HEK293 (cell line): ENCODE results near the gene PTDSS2.

Experiments
- CTCF ChIA-PET: fragments of 350-600 bp; formaldehyde crosslinking; extraction: SDS; loops from one replicate; lab custom pipeline; 2021; ENCODE audit warnings: antibody characterized with exemption; lab: Yijun Ruan, JAX
- POLR2A ChIA-PET: fragments of 300-600 bp; formaldehyde crosslinking; extraction: SDS; loops from one replicate; lab custom pipeline; 2020; ENCODE audit warnings: antibody characterized with exemption, inconsistent platforms; lab: Yijun Ruan, JAX
- H3K27ac ChIP-seq: fragments of 200-500 bp; sonication (Bioruptor generic); 2 replicates; pipeline ENCODE4 v1.5.1; 2014; ENCODE audit warnings: low read depth, low read length, control low read depth, inconsistent platforms; ENCODE audit errors: extremely low read depth
- H3K36me3 ChIP-seq, 2 experiments: fragments of 200-500 bp in 1 of 2; sonication (Bioruptor generic) in 1 of 2; 1 replicate in 1 of 2; 2 replicates in 1 of 2; pipeline ENCODE4 v1.5.1; 2014 to 2017; ENCODE audit warnings: inconsistent platforms in 2 of 2, low read length in 2 of 2; ENCODE audit not compliant: control insufficient read depth in 2 of 2, insufficient read depth in 1 of 2
- H3K4me1 ChIP-seq: fragments of 200-500 bp; sonication (Bioruptor generic); 2 replicates; pipeline ENCODE4 v1.5.1; 2014; ENCODE audit warnings: mild to moderate bottlenecking, low read length, inconsistent platforms; ENCODE audit not compliant: control insufficient read depth, insufficient read depth
- H3K4me3 ChIP-seq: 2 replicates; pipeline ENCODE4 v1.5.1; 2011; ENCODE audit warnings: low read depth, mild to moderate bottlenecking, control low read depth, low read length, moderate library complexity
- H3K9me3 ChIP-seq: fragments of 200-500 bp; sonication (Bioruptor generic); 2 replicates; pipeline ENCODE4 v1.5.1; 2014; ENCODE audit warnings: low read depth, low read length, inconsistent platforms; ENCODE audit not compliant: control insufficient read depth, insufficient read depth
- GLIS1 ChIP-seq: fragments of 450-650 bp; formaldehyde crosslinking; IDR thresholded peaks from 2 replicates; pipeline ENCODE4 v1.5.1; 2016; ENCODE audit warnings: missing biosample characterization, missing genetic modification characterization
- GLIS2 ChIP-seq: fragments of 450-650 bp; formaldehyde crosslinking; IDR thresholded peaks from 2 replicates; pipeline ENCODE4 v1.5.1; 2016; ENCODE audit warnings: missing biosample characterization, missing genetic modification characterization
- HIC1 ChIP-seq: fragments of 450-650 bp; formaldehyde crosslinking; IDR thresholded peaks from 2 replicates; pipeline ENCODE4 v1.5.1; 2016; ENCODE audit warnings: missing biosample characterization, missing genetic modification characterization
- MEIS1 ChIP-seq: sonication (generic); formaldehyde crosslinking; IDR thresholded peaks from 2 replicates; pipeline ENCODE4 v1.8.1; 2022; ENCODE audit warnings: missing genetic modification reagents, mild to moderate bottlenecking, borderline replicate concordance
- PATZ1 ChIP-seq: fragments of 450-650 bp; formaldehyde crosslinking; IDR thresholded peaks from 2 replicates; pipeline ENCODE4 v1.5.1; 2016; ENCODE audit warnings: missing biosample characterization, missing genetic modification characterization
- PRDM1 ChIP-seq: fragments of 450-650 bp; formaldehyde crosslinking; IDR thresholded peaks from 2 replicates; pipeline ENCODE4; 2016; ENCODE audit warnings: missing biosample characterization, missing genetic modification characterization
- SP2 ChIP-seq: fragments of 450-650 bp; formaldehyde crosslinking; IDR thresholded peaks from 2 replicates; pipeline ENCODE4 v1.5.1; 2016; ENCODE audit warnings: missing biosample characterization, missing genetic modification characterization
- ZBTB1 ChIP-seq: fragments of 450-650 bp; formaldehyde crosslinking; IDR thresholded peaks from 2 replicates; pipeline ENCODE4 v1.5.1; 2016; ENCODE audit warnings: missing biosample characterization, missing genetic modification characterization
- ZBTB17 ChIP-seq: fragments of 450-650 bp; formaldehyde crosslinking; IDR thresholded peaks from 2 replicates; pipeline ENCODE4 v1.5.1; 2016; ENCODE audit warnings: missing biosample characterization, missing genetic modification characterization
- ZBTB49 ChIP-seq: fragments of 450-650 bp; formaldehyde crosslinking; IDR thresholded peaks from 2 replicates; pipeline ENCODE4 v1.5.1; 2016; ENCODE audit warnings: missing biosample characterization, missing genetic modification characterization, low read depth
- ZIC2 ChIP-seq: fragments of 450-650 bp; formaldehyde crosslinking; IDR thresholded peaks from 2 replicates; pipeline ENCODE4 v1.5.1; 2016; ENCODE audit warnings: missing biosample characterization, missing genetic modification characterization
- ZNF138 ChIP-seq: fragments of 450-650 bp; formaldehyde crosslinking; IDR thresholded peaks from 2 replicates; pipeline ENCODE4 v1.5.1; 2016; ENCODE audit warnings: missing biosample characterization, missing genetic modification characterization, borderline replicate concordance
- ZNF18 ChIP-seq: fragments of 450-650 bp; formaldehyde crosslinking; IDR thresholded peaks from 2 replicates; pipeline ENCODE4 v1.5.1; 2016; ENCODE audit warnings: missing biosample characterization, missing genetic modification characterization
- ZNF223 ChIP-seq: fragments of 450-650 bp; formaldehyde crosslinking; IDR thresholded peaks from 2 replicates; pipeline ENCODE4 v1.5.1; 2016; ENCODE audit warnings: missing biosample characterization, missing genetic modification characterization
- ZNF274 ChIP-seq, 2 experiments: fragments of 200-500 bp in 1 of 2; fragments of 450-650 bp in 1 of 2; sonication (Bioruptor generic) in 1 of 2; formaldehyde crosslinking in 1 of 2; IDR thresholded peaks; 2 replicates each; pipeline versions ENCODE4 v1.5.1 to v1.6.1; 2014 to 2016; ENCODE audit warnings: borderline replicate concordance in 1 of 2, inconsistent platforms in 1 of 2, low read length in 1 of 2, missing biosample characterization in 1 of 2, missing genetic modification characterization in 1 of 2
- ZNF398 ChIP-seq: fragments of 450-650 bp; formaldehyde crosslinking; IDR thresholded peaks from 2 replicates; pipeline ENCODE4 v1.5.1; 2017; ENCODE audit warnings: missing biosample characterization, missing genetic modification characterization
- ZNF423 ChIP-seq: fragments of 450-650 bp; formaldehyde crosslinking; IDR thresholded peaks from 2 replicates; pipeline ENCODE4 v1.5.1; 2016; ENCODE audit warnings: missing biosample characterization, missing genetic modification characterization
- ZNF510 ChIP-seq: fragments of 450-650 bp; formaldehyde crosslinking; IDR thresholded peaks from 2 replicates; pipeline ENCODE4 v1.5.1; 2018; ENCODE audit warnings: mild to moderate bottlenecking, missing genetic modification characterization, missing biosample characterization; ENCODE audit not compliant: insufficient replicate concordance
- ZNF600 ChIP-seq: fragments of 450-650 bp; formaldehyde crosslinking; IDR thresholded peaks from 2 replicates; pipeline ENCODE4 v1.5.1; 2016; ENCODE audit warnings: missing biosample characterization, missing genetic modification characterization
- ZSCAN23 ChIP-seq: fragments of 450-650 bp; formaldehyde crosslinking; IDR thresholded peaks from 2 replicates; pipeline ENCODE4 v1.5.1; 2016; ENCODE audit warnings: missing biosample characterization, missing genetic modification characterization

Gene PTDSS2

GRCh38 chr11:413120-414081 lies 36.7 kb upstream of the PTDSS2 start:
- TF ChIP-seq GLIS2, result peak; percentile 72
- TF ChIP-seq GLIS1 (tag by site-specific recombination), result peak; percentile 95
- no peak for TF ChIP-seq ZNF510 (tag by site-specific recombination)
- peak; percentile 87 for TF ChIP-seq ZNF223 (tag by site-specific recombination)
- TF ChIP-seq MEIS1 (CRISPR knock-in tag), result no peak
- peak; percentile 64 for TF ChIP-seq ZNF398 (tag by site-specific recombination)
- TF ChIP-seq ZNF600, result peak; percentile 76; the same call in 1 of the 2 replicates
- peak; percentile 44; the same call in 1 of the 2 replicates for TF ChIP-seq PRDM1 (tag by site-specific recombination)
- TF ChIP-seq ZIC2, result peak; percentile 88
- 0 out of 2 replicates have a peak, but pooled peaks have one; percentile 13 for TF ChIP-seq SP2 (tag by site-specific recombination)
- peak; percentile 48; the same call in 1 of the 2 replicates for TF ChIP-seq HIC1 (tag by site-specific recombination)
- TF ChIP-seq PATZ1 (tag by site-specific recombination), result no peak
- Histone ChIP-seq H3K4me3 (no peak overlapping the region), H3K4me1 (no peaks in the 10 kb centered on the region), H3K9me3 (no peaks in the 10 kb centered on the region), H3K36me3 (no peaks in the 10 kb centered on the region), H3K27ac (no peak overlapping the region)
- CTCF ChIA-PET, result no interaction called here
- POLR2A ChIA-PET, result no interaction called here

- H3K4me3 ChIP-seq, result no peak overlapping the region
- TF ChIP-seq ZNF18 (tag by site-specific recombination), result no peak
- TF ChIP-seq ZNF423 (tag by site-specific recombination), result no peak
- no peak for TF ChIP-seq ZBTB49
- TF ChIP-seq ZNF274 (IDR thresholded peaks at IDR 0.05; ENCODE audit: low read length), result no peak
- no peak for TF ChIP-seq ZNF274 (tag by site-specific recombination; IDR thresholded peaks at IDR 0.05; ENCODE audit: borderline replicate concordance)
- no peak for TF ChIP-seq ZNF138 (tag by site-specific recombination)
- TF ChIP-seq ZBTB1, result no peak
- TF ChIP-seq ZSCAN23 (tag by site-specific recombination), result no peak
- no peak for TF ChIP-seq ZBTB17 (tag by site-specific recombination)
- no peak overlapping the region for H3K27ac ChIP-seq
- no peaks in the 10 kb centered on the region for H3K9me3 ChIP-seq
- H3K4me1 ChIP-seq, result no peaks in the 10 kb centered on the region
- ChIA-PET POLR2A (no interaction called here), CTCF (no interaction called here)
- no peaks in the 10 kb centered on the region for H3K36me3 ChIP-seq
Measured at GRCh38 chr11:414318-414857, 35.7 kb upstream of the PTDSS2 start.
